ENCODE measurements around the gene USP13.
A peak's percentile ranks its signal among the peaks of the same experiment; 100 is the strongest.
"Not testable (repeated sequence)": the region's sequence is repeated elsewhere in the genome, so short reads cannot be mapped to it uniquely, and the experiment has no call there.

The USP13 gene

GRCh38 chr3:179653096-179653797 lies 407 bp downstream of the USP13 start:
- intact Hi-C loops (cut with DNase I), result loop anchor here (1.0 kb wide), 1 partner anchor 49 kb away; the partner anchor contains the start of genes MRPL47 and NDUFB5

GRCh38 chr3:179655236-179655635 lies 2.4 kb downstream of the USP13 start:
- intact Hi-C loops (cut with DNase I), result no loop called here

More at GRCh38 chr3:179653096-179653797, 407 bp downstream of the USP13 start:
- peak; percentile 58 to 96 (median 75) for DNase-seq

GRCh38 chr3:179658606-179659005 lies 5.8 kb downstream of the USP13 start:
- no peak for DNase-seq
- intact Hi-C loops (cut with DNase I), result no loop called here

More at GRCh38 chr3:179655236-179655635, 2.4 kb downstream of the USP13 start:
- no peak for DNase-seq

GRCh38 chr3:179660872-179661271 lies 8.0 kb downstream of the USP13 start:
- no peak for DNase-seq

GRCh38 chr3:179661777-179662176 lies 8.9 kb downstream of the USP13 start:
- intact Hi-C loops (cut with DNase I), result no loop called here
- no peak for DNase-seq

More at GRCh38 chr3:179660872-179661271, 8.0 kb downstream of the USP13 start:
- intact Hi-C loops (cut with DNase I), result no loop called here

GRCh38 chr3:179663093-179663492 lies 10.3 kb downstream of the USP13 start:
- DNase-seq, result no peak
- intact Hi-C loops (cut with DNase I), result no loop called here

- intact Hi-C loops (cut with DNase I), result no loop called here
- DNase-seq, result no peak
Measured at GRCh38 chr3:179666030-179666429, 13.2 kb downstream of the USP13 start.

GRCh38 chr3:179666436-179667035 lies 13.7 kb downstream of the USP13 start:
- intact Hi-C loops (cut with DNase I), result no loop called here
- DNase-seq, result peak; percentile 27 to 93 (median 56)

GRCh38 chr3:179668429-179668828 lies 15.6 kb downstream of the USP13 start:
- intact Hi-C loops (cut with DNase I), result no loop called here
- no peak for DNase-seq

GRCh38 chr3:179670311-179670710 lies 17.5 kb downstream of the USP13 start:
- intact Hi-C loops (cut with DNase I), result no loop called here
- no peak for DNase-seq

- intact Hi-C loops (cut with DNase I), result no loop called here
- no peak for DNase-seq
Measured at GRCh38 chr3:179671309-179671708, 18.5 kb downstream of the USP13 start.

- intact Hi-C loops (cut with DNase I), result no loop called here
- DNase-seq, result no peak
Measured at GRCh38 chr3:179671747-179672242, 19.0 kb downstream of the USP13 start.

- intact Hi-C loops (cut with DNase I), result no loop called here
- no peak for DNase-seq
Measured at GRCh38 chr3:179672918-179673317, 20.1 kb downstream of the USP13 start.

GRCh38 chr3:179673523-179673922 lies 20.7 kb downstream of the USP13 start:
- intact Hi-C loops (cut with DNase I), result no loop called here
- DNase-seq, result no peak

- DNase-seq, result no peak
- intact Hi-C loops (cut with DNase I), result no loop called here
Measured at GRCh38 chr3:179676081-179676480, 23.2 kb downstream of the USP13 start.

- intact Hi-C loops (cut with DNase I), result no loop called here
- DNase-seq, result no peak
Measured at GRCh38 chr3:179677884-179678283, 25.0 kb downstream of the USP13 start.

GRCh38 chr3:179681492-179682263 lies 28.8 kb downstream of the USP13 start:
- DNase-seq, result no peak
- intact Hi-C loops (cut with DNase I), result no loop called here

GRCh38 chr3:179682426-179683080 lies 29.7 kb downstream of the USP13 start:
- no peak for DNase-seq
- intact Hi-C loops (cut with DNase I), result no loop called here

- intact Hi-C loops (cut with DNase I); DNase-seq: not testable (repeated sequence)
Measured at GRCh38 chr3:179683286-179683685, 30.4 kb downstream of the USP13 start.

- no peak for DNase-seq
- intact Hi-C loops (cut with DNase I), result no loop called here
Measured at GRCh38 chr3:179687967-179688535, 35.2 kb downstream of the USP13 start.
